IMR-90 (cell line): ENCODE data around the gene VAC14. TPM values are rescaled to one million over a fixed set of nuclear protein-coding genes. Genes with fewer than 3 reads are reported as not detected.

Experiments
- ATAC-seq: fragments of 200-7000 bp; cut with Tn5 transposase; 2 replicates; pipeline ENCODE4 v1.9.1; 2020; ENCODE audit warnings: low read depth, mild to moderate bottlenecking, moderate library complexity
- BruUV-seq: library from RNA; stranded (reverse); fragments of 400-500 nt; replicated peaks from 2 replicates; lab custom pipeline; 2021; lab: Mats Ljungman, UMichigan
- CTCF ChIA-PET: fragments of 300-600 bp; formaldehyde crosslinking; extraction: SDS; loops from one replicate; lab custom pipeline; 2021; ENCODE audit warnings: antibody characterized with exemption; lab: Yijun Ruan, JAX
- POLR2A ChIA-PET: fragments of 300-600 bp; sonication (Branson Sonifier 250); formaldehyde crosslinking; loops from one replicate; lab custom pipeline; 2022; ENCODE audit warnings: antibody characterized with exemption; ENCODE audit not compliant: unreplicated experiment; lab: Charles Lee
- DNase-seq: peaks from one replicate; pipeline ENCODE4 v3.0.0; 2013
- H2AFZ ChIP-seq: replicated peaks from 2 replicates; pipeline ENCODE3; 2013; ENCODE audit warnings: low read length, mild to moderate bottlenecking; ENCODE audit not compliant: poor library complexity
- H2AK5ac ChIP-seq: 2 replicates; pipeline ENCODE4 v1.6.1; 2013; ENCODE audit warnings: low read depth, low read length, inconsistent platforms
- H2AK9ac ChIP-seq: replicated peaks from 2 replicates; pipeline ENCODE3; 2013; ENCODE audit warnings: mild to moderate bottlenecking, low read depth, low read length, moderate library complexity; ENCODE audit not compliant: poor library complexity
- H2BK120ac ChIP-seq: 2 replicates; pipeline ENCODE4 v1.6.1; 2013; ENCODE audit warnings: low read depth, low read length, inconsistent platforms
- H2BK15ac ChIP-seq: 3 replicates; pipeline ENCODE4 v1.6.1; 2013; ENCODE audit warnings: low read depth, low read length, inconsistent platforms
- H2BK20ac ChIP-seq: 2 replicates; pipeline ENCODE4 v1.6.1; 2013; ENCODE audit warnings: low read depth, mild to moderate bottlenecking, inconsistent platforms, low read length, moderate library complexity
- H2BK5ac ChIP-seq: 2 replicates; pipeline ENCODE4 v1.6.1; 2013; ENCODE audit warnings: mild to moderate bottlenecking, low read depth, low read length, inconsistent platforms; ENCODE audit not compliant: poor library complexity, severe bottlenecking
- H3K14ac ChIP-seq: replicated peaks from 2 replicates; pipeline ENCODE4 v1.6.1; 2013; ENCODE audit warnings: low read depth, low read length, inconsistent platforms
- H3K18ac ChIP-seq: 2 replicates; pipeline ENCODE4 v1.6.1; 2013; ENCODE audit warnings: low read depth, low read length, control low read depth
- H3K23ac ChIP-seq: 2 replicates; pipeline ENCODE4 v1.6.1; 2013; ENCODE audit warnings: low read depth, low read length, inconsistent platforms
- H3K27ac ChIP-seq: 2 replicates; pipeline ENCODE4 v1.5.1; 2013; ENCODE audit warnings: mild to moderate bottlenecking, control low read depth, low read length; ENCODE audit not compliant: insufficient read depth
- H3K27me3 ChIP-seq: 2 replicates; pipeline ENCODE4 v1.6.1; 2013; ENCODE audit warnings: low read length; ENCODE audit not compliant: control insufficient read depth, insufficient read depth
- H3K36me3 ChIP-seq: 2 replicates; pipeline ENCODE4 v1.6.1; 2013; ENCODE audit warnings: low read length, mixed read lengths; ENCODE audit not compliant: control insufficient read depth, insufficient read depth
- H3K4ac ChIP-seq: 2 replicates; pipeline ENCODE4 v1.6.1; 2013; ENCODE audit warnings: low read depth, low read length, inconsistent platforms
- H3K4me1 ChIP-seq: 2 replicates; pipeline ENCODE4 v1.6.1; 2013; ENCODE audit warnings: low read length, mixed read lengths; ENCODE audit not compliant: control insufficient read depth, insufficient read depth
- H3K4me2 ChIP-seq: 2 replicates; pipeline ENCODE4 v1.6.1; 2013; ENCODE audit warnings: low read depth, mild to moderate bottlenecking, control low read depth, low read length, moderate library complexity
- H3K4me3 ChIP-seq: 2 replicates; pipeline ENCODE4 v1.5.1; 2013; ENCODE audit warnings: low read depth, mild to moderate bottlenecking, control low read depth, low read length, moderate library complexity; ENCODE audit not compliant: insufficient read depth
- H3K56ac ChIP-seq: 2 replicates; pipeline ENCODE4 v1.6.1; 2013; ENCODE audit warnings: low read length, inconsistent platforms; ENCODE audit not compliant: insufficient read depth; ENCODE audit errors: extremely low read depth
- H3K79me1 ChIP-seq, 2 experiments: 2 replicates each; pipeline ENCODE4 v1.6.1; 2013; ENCODE audit warnings: low read length in 2 of 2, inconsistent platforms in 1 of 2, low read depth in 1 of 2
- H3K9ac ChIP-seq: 2 replicates; pipeline ENCODE4 v1.6.1; 2013; ENCODE audit warnings: low read depth, low read length, control low read depth
- H3K9me1 ChIP-seq: 2 replicates; pipeline ENCODE4 v1.6.1; 2013; ENCODE audit warnings: low read length, inconsistent platforms; ENCODE audit not compliant: insufficient read depth
- H3K9me3 ChIP-seq: 2 replicates; pipeline ENCODE4 v1.6.1; 2013; ENCODE audit warnings: low read length; ENCODE audit not compliant: control insufficient read depth, insufficient read depth
- H4K20me1 ChIP-seq: 2 replicates; pipeline ENCODE4 v1.6.1; 2013; ENCODE audit warnings: low read length, inconsistent platforms; ENCODE audit not compliant: insufficient read depth
- H4K5ac ChIP-seq: 2 replicates; pipeline ENCODE4 v1.6.1; 2013; ENCODE audit warnings: mild to moderate bottlenecking, low read depth, low read length, control low read depth
- H4K8ac ChIP-seq, 2 experiments: 2 replicates each; pipeline ENCODE4 v1.6.1; 2013; ENCODE audit warnings: low read depth in 2 of 2, low read length in 2 of 2, control low read depth in 1 of 2, inconsistent platforms in 1 of 2
- H4K91ac ChIP-seq: 2 replicates; pipeline ENCODE4 v1.6.1; 2013; ENCODE audit warnings: low read depth, low read length, inconsistent platforms; ENCODE audit not compliant: insufficient read depth
- MAFK ChIP-seq: IDR thresholded peaks from 2 replicates; pipeline ENCODE4 v1.6.1; 2012; ENCODE audit warnings: low read depth, low read length, improper control_type of control experiment
- MAZ ChIP-seq: IDR thresholded peaks from 2 replicates; pipeline ENCODE4 v1.6.1; 2012; ENCODE audit warnings: low read depth, mild to moderate bottlenecking, low read length, improper control_type of control experiment, moderate library complexity, borderline replicate concordance
- WGBS, 2 experiments: methylation state at CpG; one replicate each; pipeline versions ENCODE4 v1.1.5 to v1.1.7; 2013; ENCODE audit warnings: missing lambda C conversion rate in 2 of 2; ENCODE audit not compliant: insufficient read length in 1 of 2; ENCODE audit errors: extremely low coverage in 2 of 2; 5-methylcytosine and 5-hydroxymethylcytosine counted together
- dilution Hi-C: fragments of 300-500 bp; cut with HindIII; formaldehyde crosslinking; loops from one replicate; pipeline ENCODE4 v1.14.3; 2018; ENCODE audit warnings: low sequenced_read_pairs; ENCODE audit not compliant: unreplicated experiment
- in situ Hi-C: fragments of 300-500 bp; cut with MboI; formaldehyde crosslinking; loops from 3 replicates; pipeline ENCODE4 v1.14.3; 2019; ENCODE audit warnings: low sequenced_read_pairs, inconsistent platforms, mixed read lengths
- intact Hi-C: fragments of 100-400 bp; cut with micrococcal nuclease; formaldehyde crosslinking; loops from 2 replicates; pipeline ENCODE4 v1.10.0; 2022
- polyA plus RNA-seq, 3 experiments: library from polyadenylated mRNA; depleted of rRNA; stranded (reverse); fragments of >200 nt; gene quantifications; 2 replicates each; pipeline ENCODE4 v1.2.3, GENCODE V29; 2012; ENCODE audit warnings: low replicate concordance in 1 of 3
- total RNA-seq: library from RNA; depleted of rRNA; stranded (reverse); fragments of >200 nt; gene quantifications from 2 replicates; pipeline ENCODE4 v1.2.3, GENCODE V29; 2012

Gene VAC14
- total and polyA plus RNA-seq, 2 of the 4 experiments (the other 2 are of a cell fraction) = 21.1 to 40.2 TPM

DNA sequence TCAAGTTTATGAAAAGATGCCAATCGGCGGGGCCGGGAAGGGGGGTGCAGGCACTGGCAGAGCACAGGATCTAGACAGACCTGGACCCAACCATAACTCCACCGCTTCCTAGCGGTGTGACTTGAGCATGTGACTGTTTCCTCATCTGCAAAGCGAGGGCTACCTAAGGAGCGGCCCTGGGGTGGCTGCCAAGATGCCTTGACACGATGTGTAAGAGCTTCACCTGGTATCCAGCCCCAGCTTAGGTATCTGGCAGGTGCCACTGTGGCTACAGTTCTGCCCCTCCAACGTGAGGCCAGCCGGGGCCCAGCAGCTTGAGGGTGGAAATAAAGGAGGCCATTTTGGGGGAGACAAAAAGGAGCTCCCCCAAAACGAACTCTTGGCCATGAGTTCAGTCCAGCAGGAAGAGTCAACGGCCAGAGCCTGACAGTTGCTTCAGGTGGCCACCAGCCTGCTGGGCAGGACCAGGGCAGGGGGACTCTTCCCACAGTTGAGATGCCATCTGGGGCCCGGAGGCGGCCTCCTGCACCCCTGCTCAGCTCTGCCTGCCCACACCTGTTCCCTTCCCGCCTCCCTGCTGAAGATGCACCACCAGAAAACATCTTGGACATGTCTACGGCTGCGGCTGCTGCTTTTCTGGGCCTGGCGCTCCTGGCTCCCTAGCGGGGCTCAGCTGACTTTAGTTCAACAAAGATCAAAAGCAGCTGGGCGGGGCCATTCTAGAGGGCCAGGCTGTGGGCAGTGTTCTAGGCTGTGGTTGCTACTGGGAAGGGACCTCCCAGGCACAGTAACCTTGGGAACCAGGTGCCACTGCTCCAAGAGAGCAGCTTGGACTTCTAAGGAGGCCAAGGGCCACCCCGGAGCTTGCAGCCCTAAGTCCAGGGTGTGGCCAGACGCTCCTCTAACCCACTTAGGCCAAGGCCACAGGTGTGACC lies 111.7 kb downstream of the VAC14 start (continued):
- TF ChIP-seq MAZ = no peak

- Histone ChIP-seq H3K79me1 (peaks cover 3 to 67% of the 10 kb centered on the region in 2 experiments), H4K8ac (peak overlapping the region; percentile 92 to 98), H2BK5ac (peak overlapping the region; percentile 81), H3K18ac (peak overlapping the region; percentile 74), H3K14ac (peak overlapping the region; percentile 96), H3K4me1 (peaks cover 66% of the 10 kb centered on the region), H3K9ac (peak overlapping the region; percentile 2; the same call in 1 of the 2 replicates), H4K91ac (peak overlapping the region; percentile 97), H3K4me3 (no peak overlapping the region), H3K4me2 (no peak overlapping the region; the same call in 1 of the 2 replicates), H2AK9ac (peak overlapping the region; percentile 97), H3K4ac (peak overlapping the region; percentile 99), H2BK20ac (peak overlapping the region; percentile 89), H2BK15ac (peak overlapping the region; percentile 99; the same call in 2 of the 3 replicates), H4K20me1 (peaks cover 19% of the 10 kb centered on the region), H3K9me1 (peaks cover 54% of the 10 kb centered on the region), H3K27me3 (no peaks in the 10 kb centered on the region), H3K9me3 (no peaks in the 10 kb centered on the region), H2AFZ (peak overlapping the region; percentile 78), H3K36me3 (peaks cover 6% of the 10 kb centered on the region), H3K27ac (peak overlapping the region; percentile 68), H2BK120ac (peak overlapping the region; percentile 93), H3K23ac (peak overlapping the region; percentile 89), H4K5ac (peak overlapping the region; percentile 80), H2AK5ac (peak overlapping the region; percentile 100), H3K56ac (peak overlapping the region; percentile 50; the same call in 1 of the 2 replicates)
- WGBS, 2 experiments = 20% methylated on average over 1 of the region's 8 CpGs; no CpG with 5 or more reads in 1 of the 2 experiments
- ATAC-seq (peak; percentile 10), DNase-seq (peak; percentile 59)
- in situ Hi-C loops = loop anchor here (5.0 to 25.0 kb wide), 2 partner anchors 49 to 674 kb away; partner anchors contain the start of gene CALB2
- ChIA-PET POLR2A (interaction anchor here (0.7 to 1.4 kb wide), 5 partner anchors 26 to 72 kb away, joined by 3 to 7 read pairs (median 3); no protein-coding TSS in a partner anchor), CTCF (interaction anchor here (0.7 to 2.8 kb wide), 5 partner anchors 15 to 83 kb away, joined by 3 to 8 read pairs (median 3); no protein-coding TSS in a partner anchor)
- BruUV-seq = no TSS peak
- dilution Hi-C loops = no loop called here
- intact Hi-C loops = loop anchor here (5.0 kb wide), 1 partner anchor 669 kb away; the partner anchor contains the start of gene CALB2
- TF ChIP-seq MAFK (no peak), MAZ (peak; percentile 21; the same call in 1 of the 2 replicates)
Measured at GRCh38 chr16:70688246-70688742, 112.7 kb downstream of the VAC14 start.
